Left lung (tissue), 10 donors: ENCODE results near the gene LRRC70. TPM values are rescaled to one million over a fixed set of nuclear protein-coding genes. Genes with fewer than 3 reads are reported as not detected.
A peak's percentile ranks its signal among the peaks of the same experiment; 100 is the strongest.

Experiments
- ATAC-seq: fragments of 200-7000 bp; cut with Tn5 transposase; one replicate; pipeline ENCODE4 v1.9.1; 2020; ENCODE audit warnings: moderate library complexity
- DNase-seq, 4 donors: peaks; one replicate each; pipeline ENCODE4 v3.0.0-alpha.2; 2013 to 2020
- H3K27ac ChIP-seq, 2 donors: fragments of 200-600 bp; sonication (generic) in 1 of 2; one replicate each; pipeline versions ENCODE4 v1.5.0 to v1.8.0; 2020 to 2021
- H3K27me3 ChIP-seq, 2 donors: fragments of 200-600 bp; sonication (generic) in 1 of 2; one replicate each; pipeline versions ENCODE4 v1.5.0 to v1.8.0; 2020 to 2021
- H3K36me3 ChIP-seq, 2 donors: fragments of 200-600 bp; sonication (generic) in 1 of 2; one replicate each; pipeline versions ENCODE4 v1.5.0 to v1.8.0; 2020 to 2021
- H3K4me1 ChIP-seq, 2 donors: fragments of 200-600 bp; one replicate each; pipeline ENCODE4 v1.8.0; 2021
- H3K4me3 ChIP-seq, 2 donors: fragments of 200-600 bp; sonication (generic) in 1 of 2; one replicate each; pipeline versions ENCODE4 v1.5.0 to v1.8.0; 2020 to 2021; ENCODE audit warnings: mild to moderate bottlenecking in 1 of 2
- H3K9me3 ChIP-seq, 2 donors: fragments of 200-600 bp; sonication (generic) in 1 of 2; one replicate each; pipeline versions ENCODE4 v1.5.0 to v1.8.0; 2020 to 2021
- CTCF ChIP-seq, 2 donors: fragments of 200-600 bp; sonication (generic) in 1 of 2; IDR thresholded peaks; one replicate each; pipeline versions ENCODE4 v1.5.0 to v1.8.0; 2021; ENCODE audit warnings: antibody characterized with exemption in 2 of 2
- intact Hi-C, 2 donors: fragments of 100-400 bp; cut with DNase I; formaldehyde crosslinking; loops; one replicate each; pipeline versions ENCODE4 v1.11.2 to v1.14.2; 2022
- polyA plus RNA-seq, 6 donors: library from polyadenylated mRNA; unstranded; fragments of 120-200 nt; gene quantifications; one replicate each; pipeline ENCODE4 v1.2.1, GENCODE V29; 2013; ENCODE audit not compliant: insufficient read length in 6 of 6
- total RNA-seq, 2 donors: library from RNA; stranded (reverse); fragmentation: NEBNext Ultra II Directional; extraction: Animal tissue kit (Norgen Biotek cat#: 25700); gene quantifications; one replicate each; pipeline ENCODE4 v1.2.1, GENCODE V29; 2021
- donor health status: DM: no; HTN: yes; CAD: no.
- donor health status: DM: no; HTN: no; CAD: no.

LRRC70 gene
- total and polyA plus RNA-seq, 8 donors, result 1.1 to 11.8 (median 7.7) TPM

DNA sequence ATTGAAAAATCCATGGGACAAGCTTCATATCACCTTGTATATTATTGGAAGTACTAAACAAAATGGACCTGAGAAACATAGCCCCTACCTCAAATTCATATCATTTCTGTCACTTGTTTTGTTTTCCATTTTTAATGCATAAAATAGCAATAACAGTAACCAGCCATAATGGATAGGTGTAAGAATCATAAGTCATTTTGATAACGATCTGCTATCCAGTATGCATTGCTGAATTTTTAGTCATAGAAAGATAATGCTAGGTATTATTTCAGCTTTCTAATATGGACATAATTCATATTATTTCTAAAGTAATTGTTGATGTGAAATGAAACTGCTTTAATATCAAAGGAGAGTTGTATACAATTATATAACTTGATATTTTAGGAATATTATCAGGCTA is 1.1 kb upstream of the LRRC70 start:
- DNase-seq (no peak), ATAC-seq (no peak)
- intact Hi-C loops, result no loop called here
- Histone ChIP-seq H3K36me3 (no peaks in the 10 kb centered on the region), H3K27ac (no peak overlapping the region), H3K9me3 (no peaks in the 10 kb centered on the region), H3K27me3 (no peaks in the 10 kb centered on the region), H3K4me1 (peaks cover 0 to 20% of the 10 kb centered on the region in 2 donors), H3K4me3 (no peak overlapping the region)
- no peak for TF ChIP-seq CTCF (IDR thresholded peaks at IDR 0.05)

DNA sequence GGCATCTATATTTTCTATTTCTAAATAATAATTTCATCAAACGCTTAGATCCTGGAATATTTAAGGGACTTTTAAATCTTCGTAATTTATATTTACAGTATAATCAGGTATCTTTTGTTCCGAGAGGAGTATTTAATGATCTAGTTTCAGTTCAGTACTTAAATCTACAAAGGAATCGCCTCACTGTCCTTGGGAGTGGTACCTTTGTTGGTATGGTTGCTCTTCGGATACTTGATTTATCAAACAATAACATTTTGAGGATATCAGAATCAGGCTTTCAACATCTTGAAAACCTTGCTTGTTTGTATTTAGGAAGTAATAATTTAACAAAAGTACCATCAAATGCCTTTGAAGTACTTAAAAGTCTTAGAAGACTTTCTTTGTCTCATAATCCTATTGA is 1.1 kb downstream of the LRRC70 start:
- Histone ChIP-seq H3K4me3 (peak overlapping the region in 1 of 2 donors; percentile 14), H3K36me3 (no peaks in the 10 kb centered on the region), H3K9me3 (no peaks in the 10 kb centered on the region), H3K27ac (peak overlapping the region in 1 of 2 donors; percentile 64), H3K4me1 (peaks cover 0 to 22% of the 10 kb centered on the region in 2 donors), H3K27me3 (no peaks in the 10 kb centered on the region)
- TF ChIP-seq CTCF (IDR thresholded peaks at IDR 0.05), result no peak
- intact Hi-C loops, result no loop called here
- DNase-seq (no peak), ATAC-seq (no peak)

- Histone ChIP-seq H3K4me3 (no peak overlapping the region), H3K27me3 (no peaks in the 10 kb centered on the region), H3K27ac (no peak overlapping the region), H3K9me3 (no peaks in the 10 kb centered on the region), H3K4me1 (peaks cover 0 to 28% of the 10 kb centered on the region in 2 donors), H3K36me3 (no peaks in the 10 kb centered on the region)
- no peak for TF ChIP-seq CTCF (IDR thresholded peaks at IDR 0.05)
- ATAC-seq (no peak), DNase-seq (no peak)
- intact Hi-C loops, result no loop called here
These were observed 3.4 kb downstream of the LRRC70 start for GRCh38 chr5:62581836-62582597.

GRCh38 chr5:62584391-62584790 is 5.8 kb downstream of the LRRC70 start:
- Histone ChIP-seq H3K27ac (no peak overlapping the region), H3K36me3 (no peaks in the 10 kb centered on the region), H3K4me1 (peaks cover 0 to 11% of the 10 kb centered on the region in 2 donors), H3K27me3 (no peaks in the 10 kb centered on the region), H3K4me3 (no peak overlapping the region), H3K9me3 (no peaks in the 10 kb centered on the region)
- TF ChIP-seq CTCF (IDR thresholded peaks at IDR 0.05), result no peak
- DNase-seq (no peak), ATAC-seq (no peak)
- intact Hi-C loops, result no loop called here

- Histone ChIP-seq H3K27ac (peak overlapping the region in 1 of 2 donors; percentile 63), H3K4me3 (no peak overlapping the region), H3K9me3 (no peaks in the 10 kb centered on the region), H3K4me1 (peaks cover 0 to 11% of the 10 kb centered on the region in 2 donors), H3K36me3 (no peaks in the 10 kb centered on the region), H3K27me3 (no peaks in the 10 kb centered on the region)
- DNase-seq, result no peak
- no peak for TF ChIP-seq CTCF (IDR thresholded peaks at IDR 0.05)
- no peak for ATAC-seq
- intact Hi-C loops, result no loop called here
These were observed 6.7 kb downstream of the LRRC70 start for GRCh38 chr5:62585306-62585705.
